Neural progenitor cell (in vitro differentiated cells): ENCODE results near the gene CBR4. TPM values are rescaled to one million over a fixed set of nuclear protein-coding genes. Genes with fewer than 3 reads are reported as not detected.

ENCODE experiments used
- DNase-seq: peaks from one replicate; pipeline ENCODE4 v3.0.0-alpha.2; 2016; ENCODE audit warnings: low spot score
- H2AFZ ChIP-seq: fragments of 200-600 bp; sonication (generic); replicated peaks from 2 replicates; pipeline ENCODE4 v1.6.1; 2016; ENCODE audit warnings: antibody characterized with exemption
- H3F3A ChIP-seq: fragments of 200-600 bp; sonication (generic); 2 replicates; pipeline ENCODE4 v1.6.1; 2016; ENCODE audit warnings: antibody characterized with exemption, low read depth
- H3K27ac ChIP-seq: fragments of 200-600 bp; sonication (generic); 2 replicates; pipeline ENCODE4 v1.5.1; 2016; ENCODE audit warnings: mild to moderate bottlenecking
- H3K27me3 ChIP-seq: fragments of 200-600 bp; sonication (generic); 2 replicates; pipeline ENCODE4 v1.6.1; 2016; ENCODE audit warnings: mild to moderate bottlenecking, moderate library complexity
- H3K36me3 ChIP-seq: fragments of 200-600 bp; sonication (generic); 2 replicates; pipeline ENCODE4 v1.5.1; 2016
- H3K4me1 ChIP-seq: fragments of 200-600 bp; sonication (generic); 2 replicates; pipeline ENCODE4 v1.6.1; 2016; ENCODE audit warnings: mixed run types
- H3K4me2 ChIP-seq: fragments of 200-600 bp; sonication (generic); 2 replicates; pipeline ENCODE4 v1.6.1; 2016
- H3K4me3 ChIP-seq: fragments of 200-600 bp; sonication (generic); 2 replicates; pipeline ENCODE4 v1.5.1; 2016
- H3K79me2 ChIP-seq: fragments of 200-600 bp; sonication (generic); 2 replicates; pipeline ENCODE4 v1.6.1; 2016; ENCODE audit warnings: low read depth
- H3K9ac ChIP-seq: fragments of 200-600 bp; sonication (generic); 2 replicates; pipeline ENCODE4 v1.6.1; 2016
- H3K9me3 ChIP-seq: fragments of 200-600 bp; sonication (generic); 2 replicates; pipeline ENCODE4 v1.5.1; 2016; ENCODE audit warnings: low read depth
- H4K20me1 ChIP-seq: fragments of 200-600 bp; sonication (generic); 2 replicates; pipeline ENCODE4 v1.6.1; 2016; ENCODE audit warnings: low read depth
- H3K27ac Mint-ChIP-seq: 3 replicates; pipeline ENCODE4 v1.8.0; 2021; ENCODE audit warnings: mixed read lengths
- H3K27me3 Mint-ChIP-seq: 2 replicates; pipeline ENCODE4 v1.8.0; 2022; ENCODE audit warnings: low read depth, mild to moderate bottlenecking, inconsistent platforms, moderate library complexity, mixed read lengths; ENCODE audit not compliant: insufficient read depth
- H3K36me3 Mint-ChIP-seq: 3 replicates; pipeline ENCODE4 v1.8.0; 2021; ENCODE audit warnings: mixed read lengths
- H3K4me1 Mint-ChIP-seq: 3 replicates; pipeline ENCODE4 v1.8.0; 2021; ENCODE audit warnings: mixed read lengths
- H3K4me3 Mint-ChIP-seq: 3 replicates; pipeline ENCODE4 v1.8.0; 2021; ENCODE audit warnings: mild to moderate bottlenecking, moderate library complexity, mixed read lengths
- H3K9me3 Mint-ChIP-seq: 3 replicates; pipeline ENCODE4 v1.8.0; 2020; ENCODE audit warnings: mixed read lengths
- EZH2 ChIP-seq: fragments of 200-600 bp; sonication (generic); IDR thresholded peaks from 2 replicates; pipeline ENCODE4 v1.6.1; 2017; ENCODE audit warnings: antibody characterized with exemption, mild to moderate bottlenecking, moderate library complexity
- EZH2phosphoT487 ChIP-seq: fragments of 200-600 bp; sonication (generic); IDR thresholded peaks from 2 replicates; pipeline ENCODE4 v1.6.1; 2017; ENCODE audit warnings: antibody characterized with exemption
- total RNA-seq: library from RNA; depleted of rRNA; stranded (reverse); fragments of >200 nt; gene quantifications from 2 replicates; pipeline ENCODE4 v1.2.3, GENCODE V29; 2015; ENCODE audit warnings: low replicate concordance
- TF ChIP-seq, protein P1 (sequence below): fragments of 200-600 bp; sonication (generic); IDR thresholded peaks from 2 replicates; pipeline ENCODE4 v1.5.1; 2017; ENCODE audit warnings: antibody characterized with exemption, mild to moderate bottlenecking

The CBR4 gene
- total RNA-seq, 1 donor from 2014 or later = 66.4 TPM

- TF ChIP-seq, protein P1, sequence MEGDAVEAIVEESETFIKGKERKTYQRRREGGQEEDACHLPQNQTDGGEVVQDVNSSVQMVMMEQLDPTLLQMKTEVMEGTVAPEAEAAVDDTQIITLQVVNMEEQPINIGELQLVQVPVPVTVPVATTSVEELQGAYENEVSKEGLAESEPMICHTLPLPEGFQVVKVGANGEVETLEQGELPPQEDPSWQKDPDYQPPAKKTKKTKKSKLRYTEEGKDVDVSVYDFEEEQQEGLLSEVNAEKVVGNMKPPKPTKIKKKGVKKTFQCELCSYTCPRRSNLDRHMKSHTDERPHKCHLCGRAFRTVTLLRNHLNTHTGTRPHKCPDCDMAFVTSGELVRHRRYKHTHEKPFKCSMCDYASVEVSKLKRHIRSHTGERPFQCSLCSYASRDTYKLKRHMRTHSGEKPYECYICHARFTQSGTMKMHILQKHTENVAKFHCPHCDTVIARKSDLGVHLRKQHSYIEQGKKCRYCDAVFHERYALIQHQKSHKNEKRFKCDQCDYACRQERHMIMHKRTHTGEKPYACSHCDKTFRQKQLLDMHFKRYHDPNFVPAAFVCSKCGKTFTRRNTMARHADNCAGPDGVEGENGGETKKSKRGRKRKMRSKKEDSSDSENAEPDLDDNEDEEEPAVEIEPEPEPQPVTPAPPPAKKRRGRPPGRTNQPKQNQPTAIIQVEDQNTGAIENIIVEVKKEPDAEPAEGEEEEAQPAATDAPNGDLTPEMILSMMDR = no peak
- TF ChIP-seq EZH2 (no peak), EZH2phosphoT487 (no peak)
- Mint-ChIP-seq H3K4me1 (no peaks in the 10 kb centered on the region), H3K4me3 (no peak overlapping the region)
Observed at GRCh38 chr4:168979338-168979737, 30.7 kb downstream of the CBR4 start.

DNA sequence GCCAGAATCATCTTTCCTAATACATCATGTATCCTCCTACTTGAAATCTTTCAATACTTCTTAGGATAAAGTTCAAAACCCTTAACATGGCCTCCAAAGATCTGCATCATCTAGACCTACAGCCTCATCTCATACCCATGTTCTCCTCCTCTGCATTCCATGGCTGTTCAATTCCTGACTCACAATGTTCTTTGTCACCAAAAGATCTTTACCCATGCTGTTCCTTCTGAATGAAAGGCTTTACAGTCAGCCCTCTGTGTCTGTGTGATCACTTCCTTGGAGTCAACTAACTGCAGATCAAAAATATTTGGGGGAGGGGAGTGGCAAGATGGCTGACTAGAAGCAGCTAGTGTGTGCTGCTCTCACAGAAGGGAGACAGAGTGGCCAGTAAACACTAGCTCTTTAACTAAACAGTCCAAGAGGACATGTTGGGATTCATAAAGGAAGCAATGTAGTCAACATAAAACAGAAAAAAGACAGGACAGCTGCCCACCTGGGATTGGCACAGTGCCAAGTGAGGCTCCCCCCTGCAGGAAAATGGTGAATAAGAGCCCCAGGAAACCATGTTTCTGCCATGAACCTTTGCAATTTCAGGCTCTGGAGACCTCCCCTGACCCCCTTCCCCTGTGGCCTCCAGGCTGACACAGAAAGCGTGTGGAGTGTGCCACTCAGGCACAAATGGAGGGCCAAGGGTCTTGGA lies 31.9 kb downstream of the CBR4 start:
- no peak overlapping the region for H3K27ac Mint-ChIP-seq

More at GRCh38 chr4:168979338-168979737, 30.7 kb downstream of the CBR4 start:
- Histone ChIP-seq H4K20me1 (no peaks in the 10 kb centered on the region), H3K9ac (no peak overlapping the region), H3F3A (no peaks in the 10 kb centered on the region), H3K79me2 (peaks cover 9% of the 10 kb centered on the region), H3K27me3 (no peaks in the 10 kb centered on the region), H3K9me3 (peaks cover 19% of the 10 kb centered on the region), H3K4me2 (no peak overlapping the region), H2AFZ (no peak overlapping the region), H3K36me3 (peaks cover 10% of the 10 kb centered on the region), H3K4me3 (no peak overlapping the region), H3K27ac (no peak overlapping the region), H3K4me1 (no peaks in the 10 kb centered on the region)
- H3K27ac Mint-ChIP-seq = no peak overlapping the region
- peaks cover 3% of the 10 kb centered on the region for H3K27me3 Mint-ChIP-seq
- no peak for DNase-seq
- H3K36me3 Mint-ChIP-seq = peaks cover 38% of the 10 kb centered on the region
- peaks cover 44% of the 10 kb centered on the region for H3K9me3 Mint-ChIP-seq

GRCh38 chr4:168972596-168972995 lies 37.5 kb downstream of the CBR4 start:
- H2AFZ ChIP-seq = no peak overlapping the region
- no peaks in the 10 kb centered on the region for H3K27me3 ChIP-seq
- H3K79me2 ChIP-seq = no peaks in the 10 kb centered on the region
- H3K4me1 ChIP-seq = no peaks in the 10 kb centered on the region
- H3K4me2 ChIP-seq = no peak overlapping the region
- H3K27ac ChIP-seq = no peak overlapping the region
- DNase-seq = no peak
- Mint-ChIP-seq H3K36me3 (peaks cover 16% of the 10 kb centered on the region), H3K4me1 (no peaks in the 10 kb centered on the region), H3K9me3 (peaks cover 48% of the 10 kb centered on the region), H3K27me3 (no peaks in the 10 kb centered on the region), H3K27ac (no peak overlapping the region), H3K4me3 (no peak overlapping the region)
- H3K9ac ChIP-seq = no peak overlapping the region
- H3K36me3 ChIP-seq = peaks cover 6% of the 10 kb centered on the region
- no peak overlapping the region for H3K4me3 ChIP-seq
- TF ChIP-seq EZH2 = no peak
- TF ChIP-seq, protein P1 = no peak
- TF ChIP-seq EZH2phosphoT487 = no peak
- peaks cover 25% of the 10 kb centered on the region for H3K9me3 ChIP-seq
- no peaks in the 10 kb centered on the region for H3F3A ChIP-seq
- H4K20me1 ChIP-seq = no peaks in the 10 kb centered on the region

More for the DNA sequence above, 31.9 kb downstream of the CBR4 start:
- no peaks in the 10 kb centered on the region for H4K20me1 ChIP-seq
- H2AFZ ChIP-seq = no peak overlapping the region
- TF ChIP-seq EZH2phosphoT487 (no peak), EZH2 (no peak)
- TF ChIP-seq, protein P1 = no peak
- no peak overlapping the region for H3K4me2 ChIP-seq
- H3K4me3 ChIP-seq = no peak overlapping the region
- H3K79me2 ChIP-seq = peaks cover 4% of the 10 kb centered on the region
- Mint-ChIP-seq H3K9me3 (peaks cover 44% of the 10 kb centered on the region), H3K36me3 (peaks cover 31% of the 10 kb centered on the region), H3K4me3 (no peak overlapping the region), H3K27me3 (peaks cover 3% of the 10 kb centered on the region), H3K4me1 (no peaks in the 10 kb centered on the region)
- no peak overlapping the region for H3K9ac ChIP-seq
- no peak for DNase-seq
- H3K36me3 ChIP-seq = peaks cover 11% of the 10 kb centered on the region
- H3K9me3 ChIP-seq = peaks cover 29% of the 10 kb centered on the region
- H3K27me3 ChIP-seq = no peaks in the 10 kb centered on the region
- H3K4me1 ChIP-seq = no peaks in the 10 kb centered on the region
- no peaks in the 10 kb centered on the region for H3F3A ChIP-seq
- H3K27ac ChIP-seq = no peak overlapping the region
